GM18868 (cell line): ENCODE results near the gene LDB2.

Experiments
- ATAC-seq: cut with Tn5 transposase; IDR thresholded peaks from one replicate; pipeline ENCODE4 v1.9.1; 2021; ENCODE audit warnings: mild to moderate bottlenecking, moderate library complexity; ENCODE audit not compliant: unreplicated experiment

The LDB2 gene

DNA sequence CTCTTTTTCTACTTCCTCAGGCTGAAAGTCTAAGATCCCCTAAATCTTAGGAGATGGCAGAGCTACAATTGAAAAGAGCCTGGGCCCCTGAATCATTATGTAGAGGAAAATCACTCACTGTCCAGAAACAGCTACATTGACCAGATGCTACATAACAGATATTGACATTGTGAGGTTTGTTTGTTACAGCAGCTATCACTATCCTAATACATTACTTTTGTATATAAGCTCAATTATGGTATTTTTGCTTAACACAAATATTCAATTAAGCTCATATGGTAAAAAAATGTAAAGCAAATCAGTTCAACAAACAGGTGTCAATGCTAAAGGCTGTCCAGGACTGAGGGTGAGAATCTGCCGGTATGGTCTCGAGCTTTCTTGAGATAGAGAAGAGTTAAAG, 89.4 kb downstream of the LDB2 start:
- ATAC-seq = no peak

DNA sequence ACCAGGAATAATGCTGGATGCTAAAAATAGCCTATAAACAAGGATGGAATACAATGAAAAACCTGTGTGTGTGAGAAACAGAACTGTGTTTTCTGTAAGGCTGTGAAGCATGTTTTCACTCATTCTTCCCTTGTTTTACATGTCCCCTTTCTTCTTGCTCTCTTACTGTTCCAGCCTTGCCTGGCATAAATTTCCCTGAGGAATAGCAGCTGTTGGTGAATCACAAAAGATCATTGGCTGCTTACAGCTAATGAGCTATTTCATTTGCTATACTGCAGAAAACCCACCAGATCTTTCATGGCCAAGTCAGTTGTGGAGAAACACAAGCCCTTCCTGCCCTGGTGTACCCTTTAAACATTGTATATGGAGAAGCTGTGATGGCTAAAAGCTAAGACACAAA, 91.1 kb downstream of the LDB2 start:
- no peak for ATAC-seq

DNA sequence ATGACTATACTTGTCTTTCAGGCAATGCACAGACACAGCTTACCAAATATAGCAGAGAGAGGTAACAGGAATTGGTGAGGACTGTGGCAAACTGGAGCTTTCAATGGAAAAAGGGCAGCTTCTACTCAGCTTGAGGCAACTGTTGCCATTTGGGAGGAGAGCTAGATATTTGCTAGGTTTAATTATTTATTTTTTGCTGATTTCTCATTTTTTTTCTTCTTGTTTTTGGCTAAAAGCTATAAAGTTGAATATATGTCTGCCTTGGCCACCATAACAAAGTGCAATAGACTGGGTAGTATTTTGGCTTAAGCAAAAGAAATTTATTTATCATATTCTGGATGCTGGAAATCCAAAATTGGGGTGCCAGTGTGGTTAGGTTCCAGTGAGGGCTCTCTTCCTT, 93.9 kb downstream of the LDB2 start:
- no peak for ATAC-seq

DNA sequence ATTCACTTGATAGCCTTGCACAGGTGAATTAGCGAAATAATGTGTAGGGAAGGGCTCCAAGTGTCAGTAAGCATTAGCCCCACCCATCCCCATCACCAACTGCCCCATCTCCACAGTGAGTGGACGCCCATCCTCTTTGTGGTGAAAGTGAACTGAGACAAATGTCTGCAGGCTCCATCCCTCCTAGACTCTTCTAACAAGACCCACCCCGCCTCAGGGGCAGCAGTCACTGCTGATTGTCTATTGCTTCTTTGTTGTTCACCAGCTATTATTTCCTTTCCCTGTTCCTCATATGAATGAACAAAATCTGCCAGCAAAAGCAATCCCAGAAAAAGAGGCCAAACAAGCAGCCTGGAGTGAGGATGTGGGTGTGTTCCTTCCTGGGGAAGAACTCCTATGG, 96.4 kb downstream of the LDB2 start:
- no peak for ATAC-seq

DNA sequence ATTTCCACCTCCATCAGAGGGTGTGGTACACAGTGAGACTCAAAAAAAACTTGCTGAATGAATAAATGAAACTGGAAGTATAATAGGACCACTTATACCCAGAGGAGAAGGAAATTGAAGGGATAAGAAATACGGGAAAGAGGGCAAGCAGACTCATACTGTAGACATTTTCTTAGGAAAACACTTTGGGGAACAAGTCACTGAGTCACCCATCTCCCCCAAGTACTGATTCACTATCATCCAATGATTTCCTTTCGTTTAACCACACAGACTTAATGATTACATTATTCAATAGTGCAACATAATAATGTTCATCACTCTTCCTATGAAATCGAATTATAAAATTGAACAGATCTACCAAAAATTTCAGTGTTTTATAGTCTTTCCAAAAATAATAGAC, 97.1 kb downstream of the LDB2 start:
- ATAC-seq = no peak

DNA sequence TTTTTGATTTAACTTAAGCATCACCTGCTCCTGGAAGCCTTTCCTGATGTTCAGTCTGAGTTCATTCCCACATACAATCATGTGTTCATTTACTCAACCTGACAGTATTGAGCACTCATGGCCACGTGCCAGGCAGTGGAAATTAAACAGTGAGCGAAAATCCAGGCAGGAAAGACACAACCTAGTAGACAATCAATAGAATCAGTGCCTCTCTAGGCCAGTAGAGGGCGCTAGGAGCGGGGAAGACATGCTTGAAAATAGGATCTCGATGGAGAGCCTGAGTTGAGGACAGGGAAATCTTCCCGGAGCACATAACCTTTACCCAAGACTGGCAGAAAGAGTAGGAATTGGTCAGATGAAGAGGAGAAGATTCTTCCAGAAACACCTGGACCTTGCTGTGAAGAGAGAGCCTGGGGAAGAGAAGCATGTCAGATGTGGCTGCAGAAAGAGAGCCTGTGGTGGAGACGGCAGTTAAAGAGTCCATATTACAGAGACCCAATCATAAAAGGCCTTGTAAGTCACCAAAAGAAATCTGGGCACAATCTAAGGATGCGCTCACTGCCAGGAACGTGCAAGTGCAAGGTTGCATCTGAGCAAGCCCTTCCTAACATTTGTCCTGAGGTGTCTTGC, 103.5 kb downstream of the LDB2 start:
- ATAC-seq = peak; percentile 70

DNA sequence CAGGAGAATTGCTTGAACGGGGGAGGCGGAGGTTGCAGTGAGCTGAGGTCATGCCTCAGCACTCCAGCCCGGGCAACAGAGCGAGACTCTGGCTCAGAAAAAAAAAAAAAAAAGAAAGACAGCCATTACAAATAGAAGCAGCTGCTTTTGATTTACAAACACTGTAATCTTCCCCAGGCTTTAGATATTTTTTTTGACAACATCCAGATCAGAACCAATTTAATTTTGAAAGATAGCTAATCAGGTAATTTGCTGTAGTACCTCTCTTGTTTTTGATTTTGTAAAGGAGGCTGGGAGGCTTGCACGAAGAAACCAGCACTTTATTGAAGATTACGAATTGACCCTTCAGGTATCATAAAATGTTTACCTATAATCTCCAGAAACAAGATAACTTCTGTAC, 107.0 kb downstream of the LDB2 start:
- no peak for ATAC-seq

DNA sequence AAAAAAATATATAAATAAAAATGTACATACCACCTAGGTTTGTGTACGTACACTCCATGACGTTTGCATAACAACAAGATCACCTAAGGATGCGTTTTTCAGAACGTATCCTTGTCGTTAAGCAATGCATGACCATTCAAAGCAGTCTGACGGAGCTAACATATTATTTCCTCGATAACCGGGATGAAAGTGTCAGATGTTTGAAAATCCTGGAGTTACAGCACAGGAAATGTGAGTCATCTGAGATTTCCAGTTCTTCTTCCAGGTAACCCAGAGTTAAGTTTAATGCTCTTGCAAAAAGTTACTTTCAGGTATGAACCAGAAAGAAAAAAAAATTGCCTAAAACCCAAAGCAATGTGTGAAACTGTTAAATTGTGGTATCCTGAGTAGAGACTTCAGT, 107.9 kb downstream of the LDB2 start:
- ATAC-seq = no peak

DNA sequence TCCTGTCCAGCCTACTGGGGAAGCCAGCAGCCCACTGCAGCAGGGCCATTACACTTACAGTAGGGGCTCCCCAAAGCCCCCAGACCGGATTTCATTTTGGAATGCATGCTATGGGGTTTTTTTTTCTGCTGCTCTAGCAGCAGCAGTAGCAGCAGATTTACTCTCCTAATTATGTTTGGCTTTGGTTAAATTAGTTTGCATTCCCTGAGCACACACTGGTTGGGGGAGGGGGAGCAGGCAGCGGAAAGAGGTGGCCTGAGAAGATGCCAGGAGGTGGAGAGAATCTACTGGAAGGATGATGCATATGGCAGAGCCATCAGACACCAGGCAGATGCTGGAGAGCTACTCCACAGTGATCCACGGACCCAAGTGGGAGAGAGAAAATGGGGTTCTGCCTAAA, 109.6 kb downstream of the LDB2 start:
- no peak for ATAC-seq

DNA sequence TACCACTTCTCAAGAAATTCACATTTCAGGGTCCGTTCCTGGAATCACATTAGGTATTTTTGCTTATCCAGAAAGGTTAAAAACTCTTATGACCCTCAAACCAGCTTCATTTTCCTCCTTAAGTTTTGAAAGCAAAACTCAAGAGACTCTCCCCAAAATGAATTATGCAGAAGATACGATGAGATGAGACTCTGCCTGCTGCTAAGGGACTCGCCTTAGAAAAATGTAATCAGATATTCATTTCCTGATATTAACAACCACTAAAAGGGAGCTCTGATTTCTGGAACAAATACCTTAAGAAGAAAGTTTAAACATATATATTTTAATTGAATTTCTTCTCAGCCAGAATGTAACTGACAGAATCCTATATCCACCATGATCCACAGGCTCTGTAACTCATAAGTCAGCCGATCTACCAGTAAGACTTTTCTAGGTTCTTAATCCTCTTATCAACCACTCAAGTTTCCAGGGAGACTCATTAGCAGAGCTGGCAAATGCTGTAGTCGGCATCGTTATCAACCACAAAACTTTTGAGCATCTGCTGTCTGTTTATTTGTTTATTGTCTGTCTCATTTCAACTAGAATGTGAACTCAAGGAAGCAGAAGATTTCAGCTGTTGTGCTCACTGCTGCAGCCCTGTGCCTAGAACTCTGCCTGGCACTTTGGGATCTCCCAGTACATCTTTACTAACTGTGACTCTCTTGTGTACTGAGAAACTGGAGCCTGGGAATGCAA, 112.5 kb downstream of the LDB2 start:
- no peak for ATAC-seq

DNA sequence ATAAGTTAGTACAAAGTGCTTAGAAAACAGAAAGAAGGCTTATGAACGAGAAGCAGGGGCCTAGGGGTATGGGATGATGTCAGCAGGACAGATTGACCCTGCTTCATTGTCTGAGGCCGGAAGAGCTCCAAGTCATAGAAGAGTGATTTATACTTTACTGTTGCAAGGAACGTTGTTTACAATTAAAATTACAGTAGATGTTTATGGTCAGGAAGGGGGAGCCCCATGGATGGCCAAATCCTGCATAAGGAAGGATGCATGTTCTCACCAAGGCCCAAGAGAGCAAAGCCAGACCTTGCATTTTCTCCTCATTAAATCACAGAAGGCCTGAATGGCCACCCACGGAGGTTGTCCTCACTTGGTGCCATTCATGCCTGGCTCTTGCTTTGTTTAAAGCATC, 115.3 kb downstream of the LDB2 start:
- no peak for ATAC-seq

DNA sequence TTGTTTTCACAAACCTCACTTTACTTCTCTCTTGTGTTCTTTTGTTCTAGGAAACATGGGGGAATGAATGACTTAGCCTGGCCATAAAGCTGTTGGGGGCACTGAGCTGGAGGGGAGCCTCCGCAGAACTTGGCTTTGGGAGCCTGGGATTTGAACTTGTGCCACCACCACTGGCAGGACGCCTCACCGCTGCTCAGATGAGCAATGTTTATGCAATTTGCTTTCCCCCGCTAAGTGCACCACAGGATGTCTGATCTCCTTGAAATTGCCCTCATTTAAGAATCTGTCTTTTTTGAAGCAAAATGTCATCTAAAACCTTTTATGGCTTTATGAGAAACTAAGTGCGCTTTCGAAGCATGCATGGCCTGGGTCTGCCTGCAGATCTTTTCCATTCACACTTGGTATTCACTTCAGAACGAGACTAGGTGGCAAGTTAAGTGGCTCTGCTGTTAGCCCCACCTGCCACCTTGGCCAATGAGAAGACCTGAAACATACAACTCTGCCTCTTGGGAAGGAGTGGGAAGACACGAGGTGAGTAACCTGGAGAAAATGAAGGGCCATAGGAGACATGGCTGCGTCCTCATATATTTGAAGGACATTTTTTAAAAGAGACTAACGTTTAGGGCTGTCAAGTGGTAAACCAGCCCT, 119.3 kb downstream of the LDB2 start:
- no peak for ATAC-seq

DNA sequence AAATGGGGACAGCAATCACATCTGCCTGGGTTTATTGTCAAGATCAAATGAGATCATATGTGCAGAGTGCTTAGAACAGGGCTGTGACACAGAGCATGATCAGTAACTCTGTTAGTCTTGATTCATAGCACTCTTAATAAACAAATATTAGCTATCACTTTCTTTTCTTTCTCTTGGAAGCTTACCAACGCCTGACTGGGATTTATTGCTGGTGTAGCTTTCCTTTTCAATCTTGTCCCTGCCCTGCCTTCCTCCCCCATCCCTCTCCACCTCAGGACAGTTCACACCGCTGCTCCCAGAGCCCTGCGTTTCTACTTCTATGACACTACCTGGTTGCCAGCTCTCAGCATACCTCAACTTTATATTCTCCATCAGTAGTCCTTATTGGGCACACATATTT, 120.7 kb downstream of the LDB2 start:
- no peak for ATAC-seq

DNA sequence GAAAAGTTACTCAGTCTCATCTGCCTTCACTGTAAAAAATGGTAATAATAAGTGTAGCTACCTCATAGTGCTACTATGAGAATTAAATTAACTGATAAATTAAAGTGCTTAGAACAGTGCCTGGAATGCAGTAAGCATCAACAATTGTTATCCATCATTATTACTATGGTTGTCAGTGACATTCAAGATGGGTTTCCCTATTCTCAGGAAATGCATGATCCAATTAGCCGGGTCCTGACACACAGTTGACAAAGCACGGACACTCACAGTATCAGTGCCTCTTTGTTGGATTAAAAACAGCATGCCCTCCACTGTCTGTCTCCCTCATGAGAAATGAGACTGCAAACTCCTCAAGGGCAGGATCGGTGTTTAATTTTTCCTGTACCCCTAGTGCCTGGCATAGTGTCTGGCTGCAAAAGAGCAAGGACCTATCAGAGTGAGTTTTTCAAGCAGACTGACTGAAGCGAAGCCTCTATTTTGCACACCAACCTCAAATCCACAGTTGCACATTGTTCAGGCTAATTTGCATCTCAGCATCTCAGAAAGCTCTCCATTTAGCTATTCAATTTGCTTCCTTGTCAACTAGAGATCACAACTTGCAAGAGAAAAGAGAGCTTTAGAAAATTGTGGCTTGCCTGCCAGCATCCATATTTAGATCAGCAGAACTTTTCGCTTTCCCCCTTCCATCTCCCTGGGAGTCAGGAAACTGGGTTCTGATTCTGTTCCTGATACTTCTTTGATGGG, 122.9 kb downstream of the LDB2 start:
- no peak for ATAC-seq

DNA sequence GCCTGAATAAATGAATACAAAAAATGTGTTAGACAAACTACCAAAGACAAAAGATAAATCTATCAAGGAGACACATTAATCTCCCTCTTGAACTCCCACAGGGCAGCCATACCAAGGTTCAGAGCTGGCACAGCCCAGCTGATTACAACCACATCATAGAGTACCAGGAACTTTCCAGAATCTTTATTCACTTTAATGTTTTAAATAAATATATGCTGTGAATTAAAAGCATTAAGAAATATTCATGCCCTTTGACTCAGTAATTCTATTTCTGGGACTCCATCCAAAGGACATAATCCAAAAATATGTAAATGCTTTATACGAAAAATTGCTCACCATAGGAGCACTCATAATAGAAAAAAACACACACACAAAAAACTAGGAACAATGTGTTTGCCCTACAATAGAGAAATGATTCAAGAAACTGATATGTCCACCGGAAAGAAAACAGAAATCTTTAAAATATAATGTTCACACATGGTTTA, 126.0 kb downstream of the LDB2 start:
- ATAC-seq = no peak

DNA sequence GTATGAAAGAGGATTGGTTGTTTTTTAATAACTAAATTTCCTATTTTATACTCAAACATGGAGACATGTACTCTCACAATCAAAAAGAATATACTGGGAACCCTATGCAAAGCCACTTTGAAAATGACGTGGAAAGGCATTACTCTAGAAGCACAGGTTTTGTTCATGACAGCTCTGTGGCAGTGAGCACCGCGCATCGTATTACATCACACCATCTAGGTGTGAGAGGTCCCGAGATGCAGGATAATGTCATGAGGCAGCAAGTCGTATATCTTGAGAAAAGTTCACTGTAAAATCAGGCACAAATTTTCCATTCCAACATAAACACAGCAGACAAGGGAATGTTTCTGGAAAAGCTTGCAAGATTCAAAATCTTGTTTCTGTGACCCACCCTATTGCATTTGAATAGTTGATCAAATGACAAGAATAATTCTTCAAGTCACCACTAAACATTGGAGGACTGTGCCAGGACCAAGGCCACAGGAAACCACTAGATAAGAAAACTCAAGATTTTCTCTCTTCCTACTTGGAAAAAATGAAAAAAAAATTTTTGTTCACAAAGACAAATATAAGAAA, 127.6 kb downstream of the LDB2 start:
- no peak for ATAC-seq

DNA sequence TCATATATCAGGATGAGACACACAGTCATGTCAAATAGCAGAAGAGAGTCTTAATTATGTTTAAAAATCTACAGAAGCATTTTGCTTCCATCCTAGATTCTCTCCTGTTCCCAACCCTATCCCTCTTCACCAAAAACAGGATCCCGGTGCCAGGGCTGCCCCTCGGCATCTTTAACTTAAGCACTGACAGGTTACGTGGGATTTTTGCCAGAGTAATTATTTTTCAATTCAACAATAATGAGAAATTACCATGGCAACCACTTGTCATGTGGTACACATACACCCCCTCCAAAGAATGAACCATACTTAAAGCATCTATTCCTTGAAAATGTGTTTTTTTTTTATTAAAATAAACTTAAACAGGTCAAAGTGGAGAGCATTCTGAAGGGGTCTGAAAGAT, 130.6 kb downstream of the LDB2 start:
- ATAC-seq = no peak

DNA sequence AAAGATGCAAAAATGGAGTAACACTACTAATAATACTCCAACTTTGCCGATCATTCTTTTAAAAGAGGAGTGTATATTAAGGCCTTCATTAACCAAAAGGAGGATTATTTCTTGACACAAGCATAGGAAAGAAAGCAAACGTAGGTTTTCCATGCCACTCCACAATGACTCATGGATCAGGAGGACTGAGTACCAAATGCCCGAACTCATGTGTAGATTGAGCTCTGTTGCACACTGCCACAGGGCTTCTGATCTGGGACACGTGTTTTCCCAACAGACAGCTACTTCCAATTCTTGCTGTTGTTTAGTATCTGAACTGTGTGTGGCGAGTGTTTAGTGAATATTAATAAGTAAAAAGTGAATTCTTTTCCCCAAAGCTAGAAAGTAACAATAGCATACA, 131.2 kb downstream of the LDB2 start:
- no peak for ATAC-seq

DNA sequence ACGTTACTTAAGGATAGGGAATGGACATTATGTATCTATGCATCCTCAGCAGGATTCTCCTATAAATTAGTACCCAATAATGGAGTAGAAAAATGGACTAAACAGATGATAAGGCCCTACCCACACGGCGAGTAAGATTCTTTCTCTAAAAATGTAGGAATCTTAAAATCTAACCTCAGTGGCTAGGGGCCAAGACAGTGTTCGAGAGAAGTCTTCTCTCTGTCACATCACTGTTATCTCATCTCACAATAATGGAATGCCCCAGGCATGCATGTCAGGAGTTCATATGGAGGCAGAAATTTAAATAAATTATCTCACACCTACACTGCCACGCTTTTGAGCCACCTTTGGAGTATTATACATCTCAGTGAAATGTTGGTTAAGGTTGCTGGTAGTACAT, 132.9 kb downstream of the LDB2 start:
- ATAC-seq = no peak

DNA sequence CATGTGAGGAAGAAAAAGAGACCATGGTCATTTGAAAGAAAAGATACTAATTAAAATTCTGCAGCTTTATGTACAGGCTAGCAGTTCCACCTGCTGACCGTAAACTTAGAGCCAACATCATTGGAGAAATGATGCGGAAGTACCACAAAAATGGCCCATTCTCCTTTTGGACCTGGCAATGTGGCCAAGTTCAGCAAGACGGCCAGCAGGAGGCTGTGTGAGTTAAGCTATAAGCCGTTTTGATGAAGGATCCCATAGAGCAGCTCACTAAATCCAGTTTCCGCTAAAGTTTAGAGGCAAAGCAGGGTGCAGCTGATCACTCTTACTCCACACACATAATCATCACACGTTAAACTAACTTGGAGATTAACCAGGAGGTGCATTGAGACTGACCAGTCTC, 133.8 kb downstream of the LDB2 start:
- no peak for ATAC-seq
